HepG2 (cell line): Measurements from ENCODE around the gene KRTAP5-6. TPM values are rescaled to one million over a fixed set of nuclear protein-coding genes. Genes with fewer than 3 reads are reported as not detected.
A peak's percentile ranks its signal among the peaks of the same experiment; 100 is the strongest.

Experiments
- AGO1 ChIP-seq: fragments of 200-400 bp; formaldehyde crosslinking; IDR thresholded peaks from 2 replicates; pipeline ENCODE4 v1.6.1; 2017; ENCODE audit warnings: mild to moderate bottlenecking, low read depth, low read length, moderate library complexity; ENCODE audit not compliant: poor library complexity, severe bottlenecking
- BORCS8-MEF2B ChIP-seq: sonication (generic); formaldehyde crosslinking; IDR thresholded peaks from 2 replicates; pipeline ENCODE4 v1.8.0; 2022; ENCODE audit warnings: mild to moderate bottlenecking, missing genetic modification reagents
- CREM ChIP-seq, 2 experiments: sonication (generic) in 1 of 2; formaldehyde crosslinking in 1 of 2; IDR thresholded peaks; 2 replicates each; pipeline versions ENCODE4 v1.4.0 to v1.6.1; 2016 to 2020; ENCODE audit warnings: antibody characterized with exemption in 1 of 2, mild to moderate bottlenecking in 1 of 2, missing genetic modification reagents in 1 of 2
- KDM2A ChIP-seq: sonication (generic); formaldehyde crosslinking; IDR thresholded peaks from 2 replicates; pipeline ENCODE4 v1.4.0; 2020; ENCODE audit warnings: low read depth, missing genetic modification reagents, borderline replicate concordance
- MED8 ChIP-seq: sonication (generic); formaldehyde crosslinking; IDR thresholded peaks from 2 replicates; pipeline ENCODE4 v1.8.1; 2023; ENCODE audit warnings: mild to moderate bottlenecking, missing genetic modification reagents; ENCODE audit not compliant: insufficient replicate concordance
- PHF21A ChIP-seq: sonication (generic); formaldehyde crosslinking; IDR thresholded peaks from 2 replicates; pipeline ENCODE4 v1.5.0; 2020; ENCODE audit warnings: mild to moderate bottlenecking, missing genetic modification reagents
- POLR2AphosphoS5 ChIP-seq: IDR thresholded peaks from 2 replicates; pipeline ENCODE4 v1.6.1; 2012; ENCODE audit warnings: low read depth, low read length
- RBM39 ChIP-seq: fragments of 200-400 bp; formaldehyde crosslinking; IDR thresholded peaks from one replicate; pipeline ENCODE4 v1.6.1; 2018; ENCODE audit warnings: antibody characterized with exemption, mild to moderate bottlenecking, low read depth, low read length; ENCODE audit not compliant: poor library complexity, severe bottlenecking
- RFXAP ChIP-seq: sonication (generic); formaldehyde crosslinking; IDR thresholded peaks from 2 replicates; pipeline ENCODE4 v1.4.0; 2020; ENCODE audit warnings: missing genetic modification reagents, borderline replicate concordance
- SALL1 ChIP-seq: sonication (generic); formaldehyde crosslinking; IDR thresholded peaks from 2 replicates; pipeline ENCODE4 v1.8.0; 2022; ENCODE audit warnings: mild to moderate bottlenecking, missing genetic modification reagents
- SKI ChIP-seq: fragments of 450-650 bp; IDR thresholded peaks from one replicate; pipeline ENCODE4 v1.6.1; 2018; ENCODE audit warnings: mild to moderate bottlenecking; ENCODE audit not compliant: partially characterized antibody
- ZMAT3 ChIP-seq: sonication (generic); formaldehyde crosslinking; conservative IDR thresholded peaks from 2 replicates; pipeline ENCODE4 v1.7.0; 2021; ENCODE audit warnings: missing genetic modification reagents
- ZNF501 ChIP-seq: sonication (generic); formaldehyde crosslinking; IDR thresholded peaks from 2 replicates; pipeline ENCODE4 v1.5.1; 2020; ENCODE audit warnings: mild to moderate bottlenecking, moderate library complexity, missing genetic modification reagents
- ZNF550 ChIP-seq: sonication (generic); formaldehyde crosslinking; IDR thresholded peaks from 2 replicates; pipeline ENCODE4 v1.4.0; 2020; ENCODE audit warnings: mild to moderate bottlenecking, missing genetic modification reagents, borderline replicate concordance
- ZNF788 ChIP-seq: sonication (generic); formaldehyde crosslinking; IDR thresholded peaks from 2 replicates; pipeline ENCODE4 v1.5.0; 2020; ENCODE audit warnings: mild to moderate bottlenecking, missing genetic modification reagents, borderline replicate concordance
- polyA plus RNA-seq, 8 experiments: library from polyadenylated mRNA; depleted of rRNA in 3 of 8; stranded (reverse) in 7 of 8; unstranded in 1 of 8; fragments of >200 nt; fragmentation: Illumina TruSeq in 4 of 8; extraction: Trizol in 4 of 8; gene quantifications; 2 replicates each; pipeline versions ENCODE4 v1.2.1 to v1.2.3, GENCODE V29; 2011 to 2016; ENCODE audit warnings: low read depth in 4 of 8, missing spikeins in 1 of 8, mixed read lengths in 1 of 8; ENCODE audit not compliant: insufficient read depth in 1 of 8
- total RNA-seq, 5 experiments: library from RNA; depleted of rRNA; stranded (reverse); fragments of >200 nt; fragmentation: Illumina TruSeq; extraction: Trizol; gene quantifications; 2 replicates each; pipeline ENCODE4 v1.2.3, GENCODE V29; 2016; ENCODE audit warnings: low read depth in 1 of 5
- TF ChIP-seq, protein P1 (sequence below): sonication (generic); formaldehyde crosslinking; IDR thresholded peaks from 2 replicates; pipeline ENCODE4 v1.5.1; 2020; ENCODE audit warnings: mild to moderate bottlenecking, missing genetic modification reagents, moderate library complexity
- TF ChIP-seq, protein P2 (sequence below): sonication (generic); formaldehyde crosslinking; IDR thresholded peaks from 2 replicates; pipeline ENCODE4 v1.4.0; 2020; ENCODE audit warnings: mild to moderate bottlenecking, missing genetic modification reagents
- TF ChIP-seq, protein P3 (sequence below): sonication (generic); formaldehyde crosslinking; conservative IDR thresholded peaks from 2 replicates; pipeline ENCODE4 v1.4.0; 2020; ENCODE audit warnings: missing genetic modification reagents
- TF ChIP-seq, protein P4 (sequence below): sonication (generic); formaldehyde crosslinking; IDR thresholded peaks from 2 replicates; pipeline ENCODE4 v1.4.0; 2020; ENCODE audit warnings: mild to moderate bottlenecking, missing genetic modification reagents
- TF ChIP-seq, protein P5 (sequence below): sonication (generic); formaldehyde crosslinking; IDR thresholded peaks from 2 replicates; pipeline ENCODE4 v1.4.0; 2020; ENCODE audit warnings: mild to moderate bottlenecking, low read depth, missing genetic modification reagents

The KRTAP5-6 gene
- total and polyA plus RNA-seq, 2 of the 13 experiments (the other 11 are each of a cell fraction or from before 2014, with no cell fraction given): not detected

DNA sequence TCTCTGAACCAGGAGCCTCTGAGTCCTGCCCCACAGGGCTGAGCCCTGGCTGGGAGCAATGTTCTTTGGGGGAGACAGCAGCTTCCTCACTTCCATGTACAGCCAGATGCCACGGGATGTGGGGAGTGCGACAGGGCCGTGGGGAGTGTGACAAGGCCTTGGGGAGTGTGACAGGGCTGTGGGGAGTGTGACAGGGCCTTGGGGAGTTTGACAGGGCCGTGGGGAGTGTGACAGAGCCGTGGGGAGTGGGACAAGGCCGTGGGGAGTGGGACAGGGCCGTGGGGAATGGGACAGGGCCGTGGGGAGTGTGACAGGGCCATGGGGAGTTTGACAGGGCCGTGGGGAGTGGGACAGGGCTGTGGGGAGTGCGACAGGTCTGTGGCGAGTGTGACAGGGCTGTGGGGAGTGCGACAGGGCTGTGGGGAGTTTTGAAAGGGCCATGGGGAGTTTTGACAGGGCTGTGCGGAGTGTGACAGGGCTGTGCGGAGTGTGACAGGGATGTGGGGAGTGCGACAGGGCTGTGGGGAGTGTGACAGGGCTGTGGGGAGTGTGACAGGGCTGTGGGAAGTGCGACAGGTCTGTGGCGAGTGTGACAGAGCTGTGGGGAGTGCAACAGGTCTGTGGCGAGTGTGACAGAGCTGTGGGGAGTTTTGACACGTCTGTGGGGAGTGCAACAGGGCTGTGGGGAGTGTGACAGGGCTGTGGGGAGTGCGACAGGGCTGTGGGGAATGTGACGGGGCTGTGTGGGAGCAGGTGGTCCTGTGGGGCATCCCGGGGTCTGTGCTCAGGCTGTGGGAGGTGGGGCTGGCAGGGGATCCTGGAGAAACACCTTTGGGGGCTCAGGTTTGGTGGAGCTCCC, 6.6 kb upstream of the KRTAP5-6 start (continued):
- TF ChIP-seq, protein P1, sequence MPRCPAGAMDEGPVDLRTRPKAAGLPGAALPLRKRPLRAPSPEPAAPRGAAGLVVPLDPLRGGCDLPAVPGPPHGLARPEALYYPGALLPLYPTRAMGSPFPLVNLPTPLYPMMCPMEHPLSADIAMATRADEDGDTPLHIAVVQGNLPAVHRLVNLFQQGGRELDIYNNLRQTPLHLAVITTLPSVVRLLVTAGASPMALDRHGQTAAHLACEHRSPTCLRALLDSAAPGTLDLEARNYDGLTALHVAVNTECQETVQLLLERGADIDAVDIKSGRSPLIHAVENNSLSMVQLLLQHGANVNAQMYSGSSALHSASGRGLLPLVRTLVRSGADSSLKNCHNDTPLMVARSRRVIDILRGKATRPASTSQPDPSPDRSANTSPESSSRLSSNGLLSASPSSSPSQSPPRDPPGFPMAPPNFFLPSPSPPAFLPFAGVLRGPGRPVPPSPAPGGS (CRISPR knock-in tag): no peak
- TF ChIP-seq, protein P2, sequence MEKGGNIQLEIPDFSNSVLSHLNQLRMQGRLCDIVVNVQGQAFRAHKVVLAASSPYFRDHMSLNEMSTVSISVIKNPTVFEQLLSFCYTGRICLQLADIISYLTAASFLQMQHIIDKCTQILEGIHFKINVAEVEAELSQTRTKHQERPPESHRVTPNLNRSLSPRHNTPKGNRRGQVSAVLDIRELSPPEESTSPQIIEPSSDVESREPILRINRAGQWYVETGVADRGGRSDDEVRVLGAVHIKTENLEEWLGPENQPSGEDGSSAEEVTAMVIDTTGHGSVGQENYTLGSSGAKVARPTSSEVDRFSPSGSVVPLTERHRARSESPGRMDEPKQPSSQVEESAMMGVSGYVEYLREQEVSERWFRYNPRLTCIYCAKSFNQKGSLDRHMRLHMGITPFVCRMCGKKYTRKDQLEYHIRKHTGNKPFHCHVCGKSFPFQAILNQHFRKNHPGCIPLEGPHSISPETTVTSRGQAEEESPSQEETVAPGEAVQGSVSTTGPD (CRISPR knock-in tag): no peak
- TF ChIP-seq, protein P3, sequence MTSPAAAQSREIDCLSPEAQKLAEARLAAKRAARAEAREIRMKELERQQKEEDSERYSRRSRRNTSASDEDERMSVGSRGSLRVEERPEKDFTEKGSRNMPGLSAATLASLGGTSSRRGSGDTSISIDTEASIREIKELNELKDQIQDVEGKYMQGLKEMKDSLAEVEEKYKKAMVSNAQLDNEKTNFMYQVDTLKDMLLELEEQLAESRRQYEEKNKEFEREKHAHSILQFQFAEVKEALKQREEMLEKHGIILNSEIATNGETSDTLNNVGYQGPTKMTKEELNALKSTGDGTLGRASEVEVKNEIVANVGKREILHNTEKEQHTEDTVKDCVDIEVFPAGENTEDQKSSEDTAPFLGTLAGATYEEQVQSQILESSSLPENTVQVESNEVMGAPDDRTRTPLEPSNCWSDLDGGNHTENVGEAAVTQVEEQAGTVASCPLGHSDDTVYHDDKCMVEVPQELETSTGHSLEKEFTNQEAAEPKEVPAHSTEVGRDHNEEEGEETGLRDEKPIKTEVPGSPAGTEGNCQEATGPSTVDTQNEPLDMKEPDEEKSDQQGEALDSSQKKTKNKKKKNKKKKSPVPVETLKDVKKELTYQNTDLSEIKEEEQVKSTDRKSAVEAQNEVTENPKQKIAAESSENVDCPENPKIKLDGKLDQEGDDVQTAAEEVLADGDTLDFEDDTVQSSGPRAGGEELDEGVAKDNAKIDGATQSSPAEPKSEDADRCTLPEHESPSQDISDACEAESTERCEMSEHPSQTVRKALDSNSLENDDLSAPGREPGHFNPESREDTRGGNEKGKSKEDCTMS (CRISPR knock-in tag): no peak
- TF ChIP-seq ZMAT3 (CRISPR knock-in tag): 0 out of 2 replicates have a peak, but pooled peaks have one; percentile 14
- TF ChIP-seq, protein P4, sequence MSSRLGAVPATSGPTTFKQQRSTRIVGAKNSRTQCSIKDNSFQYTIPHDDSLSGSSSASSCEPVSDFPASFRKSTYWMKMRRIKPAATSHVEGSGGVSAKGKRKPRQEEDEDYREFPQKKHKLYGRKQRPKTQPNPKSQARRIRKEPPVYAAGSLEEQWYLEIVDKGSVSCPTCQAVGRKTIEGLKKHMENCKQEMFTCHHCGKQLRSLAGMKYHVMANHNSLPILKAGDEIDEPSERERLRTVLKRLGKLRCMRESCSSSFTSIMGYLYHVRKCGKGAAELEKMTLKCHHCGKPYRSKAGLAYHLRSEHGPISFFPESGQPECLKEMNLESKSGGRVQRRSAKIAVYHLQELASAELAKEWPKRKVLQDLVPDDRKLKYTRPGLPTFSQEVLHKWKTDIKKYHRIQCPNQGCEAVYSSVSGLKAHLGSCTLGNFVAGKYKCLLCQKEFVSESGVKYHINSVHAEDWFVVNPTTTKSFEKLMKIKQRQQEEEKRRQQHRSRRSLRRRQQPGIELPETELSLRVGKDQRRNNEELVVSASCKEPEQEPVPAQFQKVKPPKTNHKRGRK: no peak
- 0 out of 2 replicates have a peak, but pooled peaks have one; percentile 2 for TF ChIP-seq PHF21A (CRISPR knock-in tag)
- TF ChIP-seq SALL1 (CRISPR knock-in tag): peak; percentile 11
- peak; percentile 51 for TF ChIP-seq RBM39
- peak; percentile 14; the same call in 1 of the 2 replicates for TF ChIP-seq BORCS8-MEF2B (CRISPR knock-in tag)
- 0 out of 2 replicates have a peak, but pooled peaks have one; percentile 11 for TF ChIP-seq ZNF550 (CRISPR knock-in tag)
- 0 out of 2 replicates have a peak, but pooled peaks have one; percentile 0 for TF ChIP-seq ZNF788
- TF ChIP-seq, protein P5, sequence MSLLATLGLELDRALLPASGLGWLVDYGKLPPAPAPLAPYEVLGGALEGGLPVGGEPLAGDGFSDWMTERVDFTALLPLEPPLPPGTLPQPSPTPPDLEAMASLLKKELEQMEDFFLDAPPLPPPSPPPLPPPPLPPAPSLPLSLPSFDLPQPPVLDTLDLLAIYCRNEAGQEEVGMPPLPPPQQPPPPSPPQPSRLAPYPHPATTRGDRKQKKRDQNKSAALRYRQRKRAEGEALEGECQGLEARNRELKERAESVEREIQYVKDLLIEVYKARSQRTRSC (CRISPR knock-in tag): no peak
- peak; percentile 96 for TF ChIP-seq MED8
- no peak for TF ChIP-seq AGO1
- TF ChIP-seq KDM2A (CRISPR knock-in tag): no peak
- TF ChIP-seq SKI: no peak
- peak; percentile 44; the same call in 1 of the 2 replicates for TF ChIP-seq ZNF501 (CRISPR knock-in tag)
- TF ChIP-seq POLR2AphosphoS5: peak; percentile 78
- peak; percentile 21; the same call in 1 of the 2 replicates for TF ChIP-seq CREM (IDR thresholded peaks at IDR 0.05)
- no peak for TF ChIP-seq CREM (CRISPR knock-in tag; IDR thresholded peaks at IDR 0.05)
- TF ChIP-seq RFXAP (CRISPR knock-in tag): no peak
